ENCODE data around the gene ZBED3.
"Not testable (repeated sequence)": the region's sequence is repeated elsewhere in the genome, so short reads cannot be mapped to it uniquely, and the experiment has no call there.

Gene ZBED3

DNA sequence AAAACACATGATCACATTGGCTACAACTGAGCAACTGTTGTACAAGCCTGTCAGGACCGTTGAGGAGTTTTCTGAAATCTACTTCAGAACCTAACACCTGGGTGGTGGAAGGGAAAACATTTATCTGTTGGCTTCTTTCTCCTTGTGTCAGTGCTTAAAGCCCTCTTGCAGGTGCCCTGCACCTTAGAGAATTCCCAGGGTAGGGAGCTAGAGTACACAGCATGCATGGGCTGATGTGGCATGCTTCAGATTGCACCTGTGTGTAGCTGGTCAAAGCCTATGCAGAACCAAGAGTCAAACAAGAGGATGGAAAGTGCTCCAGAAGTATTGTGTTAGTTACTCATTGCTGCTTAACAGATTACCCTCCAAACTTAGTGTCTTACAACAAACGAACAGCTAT is 33.6 kb upstream of the ZBED3 start:
- Histone ChIP-seq H3K4me3 (no peak overlapping the region), H3K27ac (no peak overlapping the region)
- TF ChIP-seq, protein P1, sequence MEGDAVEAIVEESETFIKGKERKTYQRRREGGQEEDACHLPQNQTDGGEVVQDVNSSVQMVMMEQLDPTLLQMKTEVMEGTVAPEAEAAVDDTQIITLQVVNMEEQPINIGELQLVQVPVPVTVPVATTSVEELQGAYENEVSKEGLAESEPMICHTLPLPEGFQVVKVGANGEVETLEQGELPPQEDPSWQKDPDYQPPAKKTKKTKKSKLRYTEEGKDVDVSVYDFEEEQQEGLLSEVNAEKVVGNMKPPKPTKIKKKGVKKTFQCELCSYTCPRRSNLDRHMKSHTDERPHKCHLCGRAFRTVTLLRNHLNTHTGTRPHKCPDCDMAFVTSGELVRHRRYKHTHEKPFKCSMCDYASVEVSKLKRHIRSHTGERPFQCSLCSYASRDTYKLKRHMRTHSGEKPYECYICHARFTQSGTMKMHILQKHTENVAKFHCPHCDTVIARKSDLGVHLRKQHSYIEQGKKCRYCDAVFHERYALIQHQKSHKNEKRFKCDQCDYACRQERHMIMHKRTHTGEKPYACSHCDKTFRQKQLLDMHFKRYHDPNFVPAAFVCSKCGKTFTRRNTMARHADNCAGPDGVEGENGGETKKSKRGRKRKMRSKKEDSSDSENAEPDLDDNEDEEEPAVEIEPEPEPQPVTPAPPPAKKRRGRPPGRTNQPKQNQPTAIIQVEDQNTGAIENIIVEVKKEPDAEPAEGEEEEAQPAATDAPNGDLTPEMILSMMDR (IDR thresholded peaks at IDR 0.05), result no peak
- DNase-seq (ENCODE audit: low spot score), result no peak

DNA sequence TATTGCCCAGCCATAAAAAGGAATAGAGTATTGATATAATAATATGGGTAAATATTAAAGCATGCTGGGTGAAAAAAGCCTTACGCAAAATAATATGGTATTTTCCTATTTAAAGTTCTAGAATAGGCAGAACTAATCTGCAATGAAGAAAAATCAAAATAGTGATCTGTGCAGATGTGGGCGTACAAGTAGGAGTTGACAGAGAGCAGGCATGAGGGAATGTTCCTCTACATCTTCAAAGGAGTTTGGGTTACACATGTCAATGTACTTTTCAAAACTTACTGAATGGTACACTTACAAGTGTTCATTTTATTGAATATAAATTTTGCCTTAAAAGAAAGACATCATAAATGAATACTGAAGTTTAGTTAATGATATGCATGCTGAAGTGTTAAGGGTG is 33.0 kb upstream of the ZBED3 start:
- TF ChIP-seq, protein P1 (IDR thresholded peaks at IDR 0.05), result no peak
- DNase-seq (ENCODE audit: low spot score), result no peak

DNA sequence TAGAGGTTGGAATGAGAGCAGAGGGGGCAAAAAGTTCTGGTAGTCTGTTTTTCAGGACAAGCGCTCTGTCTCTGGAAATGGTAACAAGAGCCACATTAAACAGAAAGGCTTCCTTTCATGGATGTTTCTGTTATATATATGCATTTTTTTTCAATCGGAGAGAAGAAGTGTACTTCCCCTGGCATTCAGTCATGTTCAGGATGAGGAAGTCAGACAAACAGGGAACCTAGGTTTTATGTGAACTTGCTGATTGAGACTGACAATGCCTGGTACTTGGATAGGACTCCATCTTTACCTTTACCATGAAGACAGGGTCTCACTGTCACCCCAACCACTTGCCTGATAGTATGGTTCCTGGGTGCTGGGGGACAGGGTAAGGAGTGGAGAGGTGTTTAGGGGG is 30.1 kb upstream of the ZBED3 start:
- H3K4me3 ChIP-seq, result no peak overlapping the region
- H3K27ac ChIP-seq, result no peak overlapping the region
- TF ChIP-seq, protein P1 (IDR thresholded peaks at IDR 0.05), result no peak
- DNase-seq (ENCODE audit: low spot score), result no peak

More for the DNA sequence above, 33.0 kb upstream of the ZBED3 start:
- H3K4me3 ChIP-seq, result no peak overlapping the region
- no peak overlapping the region for H3K27ac ChIP-seq

DNA sequence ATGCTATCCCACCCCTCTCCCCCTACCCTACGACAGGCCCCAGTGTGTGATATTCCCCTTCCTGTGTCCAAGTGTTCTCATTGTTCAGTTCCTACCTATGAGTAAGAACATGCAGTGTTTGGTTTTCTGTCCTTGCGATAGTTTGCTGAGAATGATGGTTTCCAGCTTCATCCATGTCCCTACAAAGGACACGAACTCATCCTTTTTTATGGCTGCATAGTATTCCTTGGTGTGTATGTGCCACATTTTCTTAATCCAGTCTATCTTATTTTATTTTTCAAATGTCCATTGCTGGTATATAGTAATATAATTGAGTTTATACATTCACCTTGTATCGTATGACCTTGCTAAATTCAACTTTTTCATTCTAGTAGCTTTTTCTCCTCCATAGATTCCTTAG is 19.9 kb upstream of the ZBED3 start:
- H3K4me3 ChIP-seq; H3K27ac ChIP-seq; DNase-seq (ENCODE audit: low spot score): not testable (repeated sequence)

DNA sequence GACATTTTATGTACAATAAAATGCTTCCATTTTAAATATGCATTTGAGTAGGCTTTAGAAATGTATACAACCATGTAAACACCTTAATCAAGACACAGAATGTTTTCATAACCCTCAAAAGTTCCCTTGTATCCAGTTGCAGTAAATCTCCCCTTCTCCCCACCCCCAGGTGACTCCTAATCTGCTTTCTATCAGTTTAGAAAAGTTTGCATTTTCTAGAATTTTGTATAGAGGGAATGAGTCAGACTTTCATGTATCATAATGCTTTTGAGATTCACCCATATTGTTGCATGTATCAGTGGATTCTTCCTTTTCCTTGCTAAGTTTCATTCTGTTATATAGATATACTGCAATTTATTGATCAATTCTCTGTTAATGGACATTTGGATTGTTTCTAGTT is 17.7 kb upstream of the ZBED3 start:
- Histone ChIP-seq H3K4me3 (no peak overlapping the region), H3K27ac (no peak overlapping the region)
- TF ChIP-seq, protein P1 (IDR thresholded peaks at IDR 0.05), result no peak
- DNase-seq (ENCODE audit: low spot score), result no peak

DNA sequence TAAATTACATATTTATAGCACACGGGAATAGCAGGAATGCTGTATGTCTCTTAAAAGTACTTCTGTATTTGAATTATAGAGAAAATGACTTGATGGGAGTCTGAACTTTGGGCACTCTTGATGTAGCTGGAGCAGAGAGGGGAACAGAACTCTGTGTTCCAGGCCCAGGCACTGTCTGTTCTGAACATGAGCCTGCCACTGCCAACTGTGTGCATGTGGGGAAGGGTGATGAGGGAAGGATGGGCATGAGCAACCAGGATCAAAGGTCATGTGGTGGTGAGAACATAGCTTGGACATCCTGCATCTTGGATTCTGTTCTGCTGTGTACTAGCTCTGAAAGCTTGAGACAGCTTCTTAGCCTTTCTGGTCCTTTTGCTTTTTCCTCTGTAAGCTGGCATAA is 16.4 kb upstream of the ZBED3 start:
- no peak overlapping the region for H3K27ac ChIP-seq
- DNase-seq (ENCODE audit: low spot score), result no peak
- no peak overlapping the region for H3K4me3 ChIP-seq
- TF ChIP-seq, protein P1 (IDR thresholded peaks at IDR 0.05), result no peak

DNA sequence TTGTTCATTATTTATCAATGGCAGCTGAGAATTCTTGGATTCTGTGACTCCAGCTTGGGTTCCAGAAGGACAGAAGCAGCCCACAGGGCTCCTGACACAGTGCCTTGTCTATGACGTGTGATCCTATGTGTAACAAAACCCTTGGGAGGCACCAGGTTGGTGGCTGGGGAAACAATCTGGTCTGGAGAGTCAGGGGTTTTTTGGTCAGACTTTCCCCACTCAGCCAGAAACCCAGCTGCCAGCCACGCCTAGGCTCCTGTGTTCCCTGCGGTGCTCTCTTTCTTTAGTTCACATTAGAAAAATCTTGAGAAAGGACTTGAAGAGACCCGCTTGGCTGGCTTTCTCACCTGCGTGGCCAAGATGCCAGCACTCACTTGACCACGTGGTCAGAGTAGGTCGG is 15.5 kb upstream of the ZBED3 start:
- Histone ChIP-seq H3K4me3 (no peak overlapping the region), H3K27ac (no peak overlapping the region)
- TF ChIP-seq, protein P1 (IDR thresholded peaks at IDR 0.05), result no peak
- no peak for DNase-seq (ENCODE audit: low spot score)

DNA sequence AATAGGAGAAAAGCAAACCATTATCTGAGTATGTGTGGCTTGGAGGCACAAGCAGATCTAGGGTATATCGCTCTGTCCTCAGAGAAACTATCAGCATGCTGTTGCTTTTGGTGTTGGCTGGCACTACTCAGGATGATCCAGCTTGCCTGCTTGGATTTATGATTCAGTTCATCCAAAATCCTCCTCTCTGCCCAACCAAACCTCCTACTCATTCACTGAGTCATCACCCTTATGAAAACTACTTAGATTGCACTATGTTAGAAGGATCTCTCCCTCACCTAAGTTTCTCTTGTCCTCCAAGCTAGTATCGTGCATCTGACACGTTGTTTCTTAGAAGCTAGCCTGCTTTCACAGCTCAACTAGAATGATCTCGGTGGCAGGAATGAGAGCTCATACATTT is 14.2 kb upstream of the ZBED3 start:
- DNase-seq (ENCODE audit: low spot score), result no peak
- Histone ChIP-seq H3K4me3 (no peak overlapping the region), H3K27ac (no peak overlapping the region)
- TF ChIP-seq, protein P1 (IDR thresholded peaks at IDR 0.05), result no peak
